Thyroid gland (tissue), 4 donors: ENCODE results near the gene FIBP.

Experiments used
- POLR2A ChIP-seq, 2 donors: fragments of 450-650 bp; IDR thresholded peaks; one replicate each; pipeline ENCODE4 v1.6.1; 2017; ENCODE audit warnings: antibody characterized with exemption in 2 of 2, mild to moderate bottlenecking in 2 of 2, moderate library complexity in 1 of 2
- TF ChIP-seq, protein P1 (sequence below), 6 experiments: fragments of 200-600 bp in 3 of 6; fragments of 450-650 bp in 3 of 6; sonication (generic) in 3 of 6; IDR thresholded peaks; one replicate each; pipeline ENCODE4 v1.5.1; 2016 to 2019; ENCODE audit warnings: antibody characterized with exemption in 6 of 6, mild to moderate bottlenecking in 2 of 6, inconsistent platforms in 1 of 6, moderate library complexity in 1 of 6

DNA sequence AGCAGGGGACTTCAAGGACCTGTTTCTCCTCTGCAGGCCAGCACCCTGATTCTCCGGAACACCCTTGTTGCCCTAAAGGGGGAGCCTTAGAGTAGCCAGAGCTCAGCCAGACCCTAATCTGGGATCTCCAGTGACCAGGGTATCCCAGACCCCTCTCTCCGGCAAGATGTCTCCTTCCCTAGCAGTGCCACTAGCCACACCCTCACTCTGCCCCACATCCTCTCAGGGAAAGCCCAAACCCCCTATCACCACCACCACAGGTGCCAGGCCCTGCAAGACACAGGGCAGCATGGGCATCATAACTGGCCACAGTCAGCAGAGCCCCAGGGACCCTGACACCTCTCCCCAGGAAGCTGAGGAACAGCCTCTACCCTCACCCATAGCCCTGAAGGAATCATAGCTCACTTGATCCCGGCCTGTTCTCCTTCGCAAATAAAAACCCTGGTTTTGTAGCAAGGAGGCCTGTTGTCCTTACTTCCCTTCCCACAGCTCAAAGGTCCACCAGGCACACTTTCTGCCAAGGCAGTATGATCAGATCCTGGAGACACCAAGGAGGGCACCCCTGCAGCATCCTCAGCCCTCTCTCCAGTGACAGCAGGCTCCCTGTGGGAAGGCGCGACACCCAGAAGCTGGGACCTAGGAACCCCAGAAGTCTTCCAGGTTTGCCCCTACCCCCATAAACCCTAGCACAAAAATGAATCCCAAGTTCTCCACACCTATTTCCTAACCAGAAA is 34.9 kb downstream of the FIBP start:
- TF ChIP-seq, protein P1, sequence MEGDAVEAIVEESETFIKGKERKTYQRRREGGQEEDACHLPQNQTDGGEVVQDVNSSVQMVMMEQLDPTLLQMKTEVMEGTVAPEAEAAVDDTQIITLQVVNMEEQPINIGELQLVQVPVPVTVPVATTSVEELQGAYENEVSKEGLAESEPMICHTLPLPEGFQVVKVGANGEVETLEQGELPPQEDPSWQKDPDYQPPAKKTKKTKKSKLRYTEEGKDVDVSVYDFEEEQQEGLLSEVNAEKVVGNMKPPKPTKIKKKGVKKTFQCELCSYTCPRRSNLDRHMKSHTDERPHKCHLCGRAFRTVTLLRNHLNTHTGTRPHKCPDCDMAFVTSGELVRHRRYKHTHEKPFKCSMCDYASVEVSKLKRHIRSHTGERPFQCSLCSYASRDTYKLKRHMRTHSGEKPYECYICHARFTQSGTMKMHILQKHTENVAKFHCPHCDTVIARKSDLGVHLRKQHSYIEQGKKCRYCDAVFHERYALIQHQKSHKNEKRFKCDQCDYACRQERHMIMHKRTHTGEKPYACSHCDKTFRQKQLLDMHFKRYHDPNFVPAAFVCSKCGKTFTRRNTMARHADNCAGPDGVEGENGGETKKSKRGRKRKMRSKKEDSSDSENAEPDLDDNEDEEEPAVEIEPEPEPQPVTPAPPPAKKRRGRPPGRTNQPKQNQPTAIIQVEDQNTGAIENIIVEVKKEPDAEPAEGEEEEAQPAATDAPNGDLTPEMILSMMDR (IDR thresholded peaks at IDR 0.05), result no peak
- TF ChIP-seq POLR2A (IDR thresholded peaks at IDR 0.05), result no peak
